GM10248 (cell line): Measurements from ENCODE around the gene RUNX3.
"Not testable (repeated sequence)": the region's sequence is repeated elsewhere in the genome, so short reads cannot be mapped to it uniquely, and the experiment has no call there.

Source experiments
- CTCF ChIA-PET: fragments of 300-600 bp; sonication (Branson Sonifier 250); formaldehyde crosslinking; extraction: SDS; loops from one replicate; lab custom pipeline; 2021; ENCODE audit warnings: antibody characterized with exemption; lab: Yijun Ruan, JAX
- POLR2A ChIA-PET: fragments of 350-650 bp; sonication (Branson Sonifier 250); formaldehyde crosslinking; extraction: SDS; loops from one replicate; lab custom pipeline; 2020; ENCODE audit warnings: antibody characterized with exemption; lab: Yijun Ruan, JAX
- DNase-seq: peaks from one replicate; pipeline ENCODE4 v3.0.0; 2012; ENCODE audit errors: extremely low spot score
- CTCF ChIP-seq: IDR thresholded peaks from 2 replicates; pipeline ENCODE4 v1.5.1; 2012; ENCODE audit warnings: mild to moderate bottlenecking, low read depth; ENCODE audit errors: extremely low read depth, missing control alignments, control extremely low read depth

The RUNX3 gene

DNA sequence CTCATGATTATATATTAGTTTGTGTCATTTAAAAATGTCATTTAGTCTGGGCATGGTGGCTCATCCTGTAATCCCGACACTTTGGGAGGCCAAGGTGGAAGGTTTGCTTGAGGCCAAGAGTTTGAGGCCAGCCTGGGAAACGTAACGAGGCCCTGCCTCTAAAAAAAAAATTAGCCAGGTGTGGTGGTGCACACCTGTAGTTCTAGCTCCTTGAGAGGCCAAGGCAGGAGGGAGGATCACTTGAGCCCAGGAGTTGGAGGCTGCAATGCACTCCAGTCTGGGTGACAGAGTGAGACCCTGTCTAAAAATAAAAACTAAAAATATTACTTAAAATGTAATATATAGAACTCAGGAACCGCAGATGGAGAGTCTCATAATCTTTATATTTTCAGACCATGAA is 34.6 kb downstream of the RUNX3 start:
- no peak for TF ChIP-seq CTCF
- no peak for DNase-seq
- ChIA-PET CTCF (interaction anchor here (1.6 kb wide), 1 partner anchor 27 kb away, joined by 3 read pairs; no protein-coding TSS in a partner anchor), POLR2A (no interaction called here)

DNA sequence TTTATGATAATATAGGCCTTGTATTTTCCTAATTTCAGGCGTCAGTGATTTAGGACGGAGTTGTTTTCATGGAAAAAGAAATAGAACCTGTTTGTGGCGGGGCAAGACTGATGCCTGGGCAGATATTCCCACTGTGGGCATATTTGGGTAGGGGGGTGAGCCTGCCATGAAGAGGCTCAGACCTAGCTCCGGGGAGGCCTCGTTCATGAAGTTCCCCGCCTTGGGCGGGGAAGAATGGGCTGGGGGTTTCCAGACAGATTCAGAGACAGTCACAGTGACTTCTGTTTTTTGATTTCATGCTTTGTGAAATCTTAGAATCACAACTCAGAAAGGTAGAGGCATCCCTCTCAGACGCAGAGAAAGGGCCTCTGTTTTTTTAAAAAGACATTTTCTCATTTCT is 36.1 kb downstream of the RUNX3 start:
- POLR2A ChIA-PET, result no interaction called here
- CTCF ChIA-PET, result no interaction called here

DNA sequence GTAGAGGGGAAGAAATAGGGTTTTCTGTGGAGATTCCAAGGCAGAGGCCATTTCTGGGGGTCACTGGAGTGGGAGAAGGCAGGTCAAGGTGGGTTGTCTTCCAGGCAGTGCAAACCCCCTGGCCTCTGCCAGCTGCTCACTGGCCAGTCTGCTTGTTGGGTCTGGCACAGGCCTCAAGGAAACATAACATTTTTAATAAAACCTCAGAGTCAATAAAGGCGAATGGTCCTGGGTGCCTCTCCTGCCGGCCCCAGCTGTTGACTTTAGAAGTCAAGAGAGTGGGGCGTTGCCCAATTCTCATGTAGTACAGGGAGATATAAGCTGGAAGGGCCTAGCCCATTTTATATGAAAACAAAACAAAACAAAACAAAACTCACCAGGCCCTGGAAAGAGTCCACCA is 36.6 kb downstream of the RUNX3 start:
- CTCF ChIA-PET, result interaction anchor here (1.1 kb wide), 1 partner anchor 46 kb away, joined by 3 read pairs; no protein-coding TSS in a partner anchor
- DNase-seq, result no peak
- POLR2A ChIA-PET, result no interaction called here
- no peak for TF ChIP-seq CTCF

More for the DNA sequence above, 36.1 kb downstream of the RUNX3 start:
- DNase-seq, result peak; percentile 22
- TF ChIP-seq CTCF, result no peak

DNA sequence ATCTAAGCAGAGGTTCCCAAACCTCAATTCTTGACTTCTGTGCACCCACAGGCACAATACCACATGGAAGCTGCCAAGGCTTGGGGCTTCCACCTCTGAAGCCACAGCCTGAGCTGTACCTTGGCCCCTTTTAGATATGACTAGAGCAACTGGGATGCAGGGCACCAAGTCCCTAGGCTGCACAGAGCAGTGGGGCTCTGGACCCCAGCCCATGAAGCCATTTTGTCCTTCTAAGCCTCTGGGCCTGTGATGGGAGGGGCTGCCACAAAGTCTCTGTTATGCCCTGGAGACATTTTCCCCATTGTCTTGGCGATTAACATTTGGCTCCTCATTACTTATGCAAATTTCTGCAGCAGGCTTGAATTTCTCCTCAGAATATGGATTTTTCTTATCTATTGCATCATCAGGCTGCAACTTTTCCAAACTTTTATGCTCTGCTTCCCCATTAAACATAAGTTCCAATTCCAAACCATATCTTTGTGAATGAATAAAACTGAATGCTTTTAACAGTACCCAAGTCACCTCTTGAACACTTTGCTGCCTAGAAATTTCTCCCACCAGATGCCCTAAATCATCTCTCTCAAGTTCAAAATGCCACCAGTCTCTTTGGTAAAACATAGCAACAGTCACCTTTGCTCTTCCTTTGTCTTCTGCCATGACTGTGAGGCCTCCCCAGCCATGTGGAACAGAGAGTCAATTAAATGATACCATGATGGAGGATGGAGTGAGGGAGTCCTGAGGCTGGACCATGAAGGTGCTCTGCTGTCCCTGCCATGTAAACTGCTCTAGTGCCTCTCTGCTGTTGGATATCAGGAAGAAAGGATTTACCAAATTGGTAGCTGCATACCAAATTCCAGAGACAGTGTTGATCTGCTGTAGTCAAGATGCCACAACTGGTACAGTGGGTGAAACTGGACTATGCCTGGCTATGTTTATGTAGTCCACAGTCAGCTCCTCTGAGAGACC is 37.6 kb downstream of the RUNX3 start:
- TF ChIP-seq CTCF, result no peak
- ChIA-PET CTCF (interaction anchor here (1.1 kb wide), 1 partner anchor 45 kb away, joined by 3 read pairs; no protein-coding TSS in a partner anchor), POLR2A (no interaction called here)
- no peak for DNase-seq

DNA sequence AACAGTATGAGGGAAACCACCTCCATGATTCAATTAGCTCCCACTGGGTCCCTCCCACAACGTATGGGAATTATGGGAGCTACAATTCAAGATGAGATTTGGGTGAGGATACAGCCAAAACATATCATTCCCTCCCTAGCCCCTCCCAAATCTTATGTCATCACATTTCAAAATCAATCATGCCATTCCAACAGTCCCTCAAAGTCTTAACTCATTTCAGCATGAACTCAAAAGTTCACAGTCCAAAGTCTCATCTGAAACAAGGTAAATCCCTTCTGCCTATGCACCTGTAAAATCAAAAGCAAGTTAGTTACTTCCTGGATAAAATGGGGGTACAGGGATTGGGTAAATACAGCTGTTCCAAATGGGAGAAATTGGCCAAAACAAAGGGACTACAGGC is 38.7 kb downstream of the RUNX3 start:
- POLR2A ChIA-PET, DNase-seq: not testable (repeated sequence)
- CTCF ChIA-PET, result interaction anchor here (1.0 kb wide), 1 partner anchor 741 kb away, joined by 3 read pairs; no protein-coding TSS in a partner anchor

- no peak for DNase-seq
- CTCF ChIA-PET, result interaction anchor here (1.0 kb wide), 1 partner anchor 741 kb away, joined by 3 read pairs; no protein-coding TSS in a partner anchor
- POLR2A ChIA-PET, result no interaction called here
- TF ChIP-seq CTCF, result no peak
Measured at GRCh38 chr1:24890887-24891286, 39.2 kb downstream of the RUNX3 start.

DNA sequence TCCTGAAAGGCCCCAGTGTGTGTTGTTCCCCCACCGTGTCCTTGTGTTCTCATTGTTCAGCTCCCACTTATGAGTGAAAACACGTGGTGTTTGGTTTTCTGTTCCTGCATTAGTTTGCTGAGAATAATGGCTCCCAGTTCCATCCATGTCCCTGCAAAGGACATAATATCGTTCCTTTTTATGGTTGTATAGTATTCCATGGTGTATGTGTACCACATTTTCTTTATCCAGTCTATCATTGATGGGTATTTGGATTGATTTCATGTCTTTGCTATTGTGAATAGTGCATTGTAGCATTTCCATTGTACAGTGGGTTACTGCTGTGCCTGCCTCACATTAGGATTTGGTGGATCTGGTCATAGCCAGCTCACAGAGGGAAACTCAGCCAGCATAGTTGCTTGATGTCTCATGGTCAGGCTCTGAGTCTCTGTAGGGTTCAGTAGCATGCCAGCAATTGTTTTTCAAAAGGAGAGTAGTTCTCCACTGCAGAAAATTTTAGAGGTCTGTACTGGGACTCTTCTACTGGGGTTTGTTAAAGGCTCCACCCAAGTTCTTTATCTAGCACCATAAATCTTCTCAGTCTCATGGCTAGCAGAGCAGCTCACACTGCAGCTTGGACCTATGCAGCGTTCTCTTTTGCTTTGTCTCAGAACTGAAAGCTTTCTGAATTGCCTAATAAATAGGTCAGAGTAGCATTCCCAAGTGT is 41.0 kb downstream of the RUNX3 start:
- DNase-seq, result no peak
- ChIA-PET CTCF (interaction anchor here (4.1 kb wide), 1 partner anchor 9 kb away, joined by 23 read pairs; no protein-coding TSS in a partner anchor), POLR2A (no interaction called here)
- no peak for TF ChIP-seq CTCF
